ENCODE measurements around the gene EEF1A2.

The EEF1A2 gene

DNA sequence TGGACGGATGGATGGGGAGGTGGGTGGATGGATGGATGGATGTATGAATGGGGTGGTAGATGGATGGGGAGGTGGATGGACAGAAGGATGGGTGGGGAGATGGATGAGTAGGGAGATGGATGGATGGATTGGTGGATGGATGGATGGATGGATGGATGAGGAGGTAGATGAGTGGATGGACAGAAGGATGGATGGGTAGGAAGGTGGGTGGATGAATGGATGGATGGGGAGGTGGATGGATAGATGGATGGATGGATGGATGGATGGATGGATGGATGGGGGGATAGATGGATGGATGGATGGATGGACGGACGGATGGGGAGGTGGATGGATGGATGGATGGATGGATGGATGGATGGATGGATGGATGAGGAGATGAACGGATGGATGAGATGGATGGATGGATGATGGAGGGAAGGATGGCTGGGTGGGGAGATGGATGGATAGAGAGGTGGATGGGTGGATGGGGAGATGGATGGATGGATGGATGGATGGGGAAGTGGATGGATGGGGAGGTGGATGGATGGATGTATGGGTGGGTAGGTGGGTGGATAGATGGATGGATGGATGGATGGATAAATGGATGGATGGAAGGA, 7.2 kb downstream of the EEF1A2 start:
- H3K4me3 ChIP-seq (replicated peaks in 1 of 2; ENCODE audit: low read depth in 2 of 2, low read length in 2 of 2) = no peak overlapping the region
- TF ChIP-seq, protein P1, sequence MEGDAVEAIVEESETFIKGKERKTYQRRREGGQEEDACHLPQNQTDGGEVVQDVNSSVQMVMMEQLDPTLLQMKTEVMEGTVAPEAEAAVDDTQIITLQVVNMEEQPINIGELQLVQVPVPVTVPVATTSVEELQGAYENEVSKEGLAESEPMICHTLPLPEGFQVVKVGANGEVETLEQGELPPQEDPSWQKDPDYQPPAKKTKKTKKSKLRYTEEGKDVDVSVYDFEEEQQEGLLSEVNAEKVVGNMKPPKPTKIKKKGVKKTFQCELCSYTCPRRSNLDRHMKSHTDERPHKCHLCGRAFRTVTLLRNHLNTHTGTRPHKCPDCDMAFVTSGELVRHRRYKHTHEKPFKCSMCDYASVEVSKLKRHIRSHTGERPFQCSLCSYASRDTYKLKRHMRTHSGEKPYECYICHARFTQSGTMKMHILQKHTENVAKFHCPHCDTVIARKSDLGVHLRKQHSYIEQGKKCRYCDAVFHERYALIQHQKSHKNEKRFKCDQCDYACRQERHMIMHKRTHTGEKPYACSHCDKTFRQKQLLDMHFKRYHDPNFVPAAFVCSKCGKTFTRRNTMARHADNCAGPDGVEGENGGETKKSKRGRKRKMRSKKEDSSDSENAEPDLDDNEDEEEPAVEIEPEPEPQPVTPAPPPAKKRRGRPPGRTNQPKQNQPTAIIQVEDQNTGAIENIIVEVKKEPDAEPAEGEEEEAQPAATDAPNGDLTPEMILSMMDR (IDR thresholded peaks at IDR 0.05; ENCODE audit: low read depth, low read length) = no peak
- no peak for DNase-seq (ENCODE audit: low read depth in 2 of 2)

GRCh38 chr20:63491078-63491477, 7.8 kb downstream of the EEF1A2 start:
- DNase-seq (ENCODE audit: low read depth in 2 of 2) = no peak
- TF ChIP-seq, protein P1 (IDR thresholded peaks at IDR 0.05; ENCODE audit: low read depth, low read length) = no peak
- no peak overlapping the region for H3K4me3 ChIP-seq (replicated peaks in 1 of 2; ENCODE audit: low read depth in 2 of 2, low read length in 2 of 2)

DNA sequence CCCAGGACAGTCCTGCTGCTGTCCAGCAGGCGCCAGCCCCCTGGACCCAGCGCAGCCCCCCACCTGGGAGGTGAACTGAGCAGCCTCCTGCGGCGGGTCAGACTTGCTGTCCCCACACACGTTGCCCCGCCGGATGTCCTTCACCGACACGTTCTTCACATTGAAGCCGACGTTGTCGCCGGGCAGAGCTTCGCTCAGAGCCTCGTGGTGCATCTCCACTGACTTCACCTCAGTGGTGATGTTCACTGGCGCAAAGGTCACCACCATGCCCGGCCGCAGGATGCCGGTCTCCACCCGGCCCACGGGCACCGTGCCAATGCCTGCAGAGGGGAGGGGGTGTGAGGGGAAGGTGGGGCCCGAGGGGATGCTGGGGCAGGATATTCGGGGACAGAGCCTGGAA, 8.5 kb downstream of the EEF1A2 start:
- no peak for DNase-seq (ENCODE audit: low read depth in 2 of 2)
- H3K4me3 ChIP-seq (replicated peaks in 1 of 2; ENCODE audit: low read depth in 2 of 2, low read length in 2 of 2) = no peak overlapping the region
- TF ChIP-seq, protein P1 (IDR thresholded peaks at IDR 0.05; ENCODE audit: low read depth, low read length) = no peak

DNA sequence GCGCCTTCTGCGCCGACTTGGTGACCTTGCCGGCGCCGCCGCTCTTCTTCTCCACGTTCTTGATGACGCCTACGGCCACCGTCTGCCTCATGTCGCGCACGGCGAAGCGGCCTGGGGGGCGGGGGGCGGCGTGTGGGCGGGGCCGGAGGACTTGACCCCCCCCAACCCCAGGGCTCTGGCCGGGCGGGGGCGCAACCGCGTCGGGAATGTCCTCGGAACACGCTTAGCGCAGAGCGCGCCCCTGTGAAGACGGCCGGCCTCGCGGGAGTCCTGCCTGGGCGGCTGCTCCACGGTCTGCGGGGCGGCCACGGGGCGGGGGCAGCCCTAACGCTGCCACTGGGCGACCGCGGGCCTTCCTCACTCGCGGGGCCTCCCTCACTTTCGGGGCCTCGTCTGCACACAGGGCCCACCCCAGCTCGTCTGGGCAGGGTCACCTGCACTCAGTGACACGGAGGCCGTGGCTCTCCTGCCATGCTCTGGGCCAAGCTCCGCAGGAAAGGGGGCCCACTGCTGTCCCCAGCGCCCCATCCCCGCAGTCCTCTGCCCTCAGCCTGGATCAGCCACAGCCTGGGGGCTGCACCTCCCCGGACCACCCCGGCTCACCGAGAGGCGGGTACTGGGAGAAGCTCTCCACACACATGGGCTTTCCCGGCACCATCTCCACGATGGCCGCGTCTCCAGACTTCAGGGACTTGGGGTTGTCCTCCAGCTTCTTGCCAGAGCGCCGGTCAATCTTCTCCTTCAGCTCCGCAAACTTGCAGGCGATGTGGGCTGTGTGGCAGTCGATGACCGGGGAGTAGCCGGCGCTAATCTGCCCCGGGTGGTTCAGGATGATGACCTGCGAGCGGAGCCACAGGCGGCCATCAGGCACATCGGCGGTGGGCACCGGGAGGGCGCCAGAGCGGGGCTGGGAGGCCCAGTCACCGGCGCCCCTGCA, 10.3 kb downstream of the EEF1A2 start:
- TF ChIP-seq, protein P1 (IDR thresholded peaks at IDR 0.05; ENCODE audit: low read depth, low read length) = no peak
- H3K4me3 ChIP-seq (replicated peaks in 1 of 2; ENCODE audit: low read depth in 2 of 2, low read length in 2 of 2) = no peak overlapping the region
- no peak for DNase-seq (ENCODE audit: low read depth in 2 of 2)

GRCh38 chr20:63487781-63488241, 11.1 kb downstream of the EEF1A2 start:
- DNase-seq (ENCODE audit: low read depth in 2 of 2) = no peak
- H3K4me3 ChIP-seq (replicated peaks in 1 of 2; ENCODE audit: low read depth in 2 of 2, low read length in 2 of 2) = no peak overlapping the region
- TF ChIP-seq, protein P1 (IDR thresholded peaks at IDR 0.05; ENCODE audit: low read depth, low read length) = no peak

DNA sequence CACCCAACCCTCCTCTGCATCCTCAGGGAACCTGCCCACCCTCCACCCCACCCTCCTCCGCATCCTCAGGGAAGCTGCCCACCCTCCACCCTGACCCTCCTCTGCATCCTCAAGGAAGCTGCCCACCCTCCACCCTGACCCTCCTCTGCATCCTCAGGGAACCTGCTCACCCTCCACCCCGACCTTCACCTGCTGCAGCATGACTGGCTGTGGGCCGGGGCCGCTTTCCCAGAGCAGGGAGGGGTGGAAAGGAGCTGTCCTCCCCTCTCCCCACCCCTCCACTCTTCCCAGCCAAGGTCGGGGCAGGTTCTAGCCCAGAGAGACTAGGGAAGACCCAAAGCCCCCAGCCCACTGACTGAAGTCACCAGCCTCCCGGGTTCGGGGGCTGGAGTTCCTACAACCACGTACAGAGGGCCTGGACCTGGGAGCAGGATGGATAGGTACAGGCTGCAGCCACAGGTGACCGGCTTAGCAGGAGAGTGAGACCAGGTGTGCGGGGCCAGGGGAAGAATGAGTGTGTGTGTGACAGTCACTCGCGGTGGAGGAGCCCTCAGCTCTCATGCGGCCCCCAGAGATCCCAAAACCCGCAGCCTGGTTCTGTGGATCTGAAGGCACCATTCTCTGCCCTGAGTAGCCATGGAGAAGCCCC, 11.6 kb downstream of the EEF1A2 start:
- no peak overlapping the region for H3K4me3 ChIP-seq (replicated peaks in 1 of 2; ENCODE audit: low read depth in 2 of 2, low read length in 2 of 2)
- no peak for DNase-seq (ENCODE audit: low read depth in 2 of 2)
- TF ChIP-seq, protein P1 (IDR thresholded peaks at IDR 0.05; ENCODE audit: low read depth, low read length) = no peak

Data from cardiac fibroblast (primary cell).